Daoy (cell line): ENCODE data around the gene ATF6B. TPM values are rescaled to one million over a fixed set of nuclear protein-coding genes. Genes with fewer than 3 reads are reported as not detected.

Experiments used
- DNase-seq: peaks from one replicate; pipeline ENCODE4 v3.0.0-alpha.2; 2015; ENCODE audit warnings: low read depth
- total RNA-seq: library from RNA; depleted of rRNA; stranded (reverse); fragments of >200 nt; shearing (Covaris generic); gene quantifications from 2 replicates; pipeline ENCODE4 v1.2.3, GENCODE V29; 2014; rRNA removed

Gene ATF6B
- 16.6 and 17.7 TPM in 2 replicates for total RNA-seq

DNA sequence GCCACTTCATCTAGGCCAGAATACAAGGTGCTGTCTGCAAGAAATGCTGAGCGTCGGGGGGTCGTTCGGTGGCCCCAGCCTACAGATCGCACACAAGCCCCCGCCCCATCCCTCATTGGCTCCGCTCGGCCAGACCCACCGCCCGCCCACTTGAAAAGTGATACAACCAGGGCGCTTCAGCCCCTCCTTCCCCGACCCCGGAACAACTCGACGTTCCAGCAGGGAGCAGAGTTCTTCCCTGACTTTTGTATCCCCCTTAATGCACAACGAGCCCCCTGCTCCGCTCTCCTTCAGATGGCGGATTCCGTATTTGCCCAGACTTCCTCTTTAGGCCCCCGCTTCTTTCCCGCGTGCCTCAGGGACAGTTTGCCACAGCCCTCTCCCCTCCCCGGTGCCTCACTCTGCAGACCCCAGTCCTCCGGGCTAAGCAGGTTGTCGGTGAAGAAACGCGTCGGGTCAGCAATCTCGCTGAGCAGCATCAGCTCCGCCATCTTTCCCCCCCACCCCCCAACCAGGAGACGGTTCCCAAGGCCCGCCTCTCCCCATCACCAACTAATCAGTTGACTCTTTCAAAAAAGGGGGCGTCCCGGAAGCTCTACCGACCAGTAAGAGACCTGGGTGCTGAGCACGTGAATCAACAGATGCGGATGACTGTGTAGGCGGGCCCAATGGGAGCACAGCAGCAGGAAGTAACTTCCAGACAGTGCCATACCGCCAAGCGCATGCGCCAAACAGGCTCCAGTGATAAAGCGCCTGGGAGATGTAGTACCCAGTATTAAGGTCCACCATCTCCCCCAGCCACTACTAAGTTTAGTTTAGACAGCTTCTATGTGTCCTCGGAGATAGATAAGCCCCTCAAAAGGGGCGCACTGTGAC, at the start of gene ATF6B:
TSS of gene ATF6B (minus strand) at position 530 of the 876 bp plus-strand sequence. CDS start at position 491, 39 bp downstream.
- DNase-seq, result peak; percentile 100

GRCh38 chr6:32177183-32177787, 49.2 kb upstream of the ATF6B start:
- peak; percentile 63 for DNase-seq

DNA sequence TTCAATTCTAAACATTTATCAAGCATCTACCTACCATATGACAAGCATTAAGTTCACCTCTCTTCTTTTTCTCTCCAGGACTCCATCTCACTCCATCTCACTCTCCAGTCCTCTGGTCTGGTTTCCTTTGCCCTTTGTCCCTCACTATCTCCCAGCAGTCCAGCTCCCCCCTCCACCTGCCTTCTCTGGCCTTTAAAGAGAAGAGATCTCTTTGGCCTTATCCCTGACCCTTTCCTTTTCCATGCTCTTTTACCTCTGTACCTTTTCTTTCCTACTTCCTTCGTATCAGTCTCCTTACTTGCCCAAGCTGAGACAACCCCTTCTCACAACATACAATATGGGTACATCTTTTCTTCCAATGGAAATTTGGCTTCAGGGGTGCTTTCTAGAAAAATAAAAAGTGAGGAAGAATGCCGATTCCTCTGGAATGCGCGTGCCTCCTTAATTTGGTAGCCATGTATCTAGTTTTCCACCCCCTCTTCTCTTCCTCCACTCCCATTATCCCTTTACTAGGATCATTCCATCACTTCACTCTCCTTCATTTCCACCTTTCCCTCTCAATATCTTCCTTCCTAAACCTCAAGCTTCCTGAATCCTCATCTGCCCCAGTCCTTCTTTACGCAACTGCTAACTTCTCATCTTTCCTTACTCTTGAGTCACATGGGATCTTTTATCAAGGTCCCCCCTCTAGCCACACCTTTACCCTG, 48.6 kb upstream of the ATF6B start:
- peak; percentile 61 for DNase-seq

DNA sequence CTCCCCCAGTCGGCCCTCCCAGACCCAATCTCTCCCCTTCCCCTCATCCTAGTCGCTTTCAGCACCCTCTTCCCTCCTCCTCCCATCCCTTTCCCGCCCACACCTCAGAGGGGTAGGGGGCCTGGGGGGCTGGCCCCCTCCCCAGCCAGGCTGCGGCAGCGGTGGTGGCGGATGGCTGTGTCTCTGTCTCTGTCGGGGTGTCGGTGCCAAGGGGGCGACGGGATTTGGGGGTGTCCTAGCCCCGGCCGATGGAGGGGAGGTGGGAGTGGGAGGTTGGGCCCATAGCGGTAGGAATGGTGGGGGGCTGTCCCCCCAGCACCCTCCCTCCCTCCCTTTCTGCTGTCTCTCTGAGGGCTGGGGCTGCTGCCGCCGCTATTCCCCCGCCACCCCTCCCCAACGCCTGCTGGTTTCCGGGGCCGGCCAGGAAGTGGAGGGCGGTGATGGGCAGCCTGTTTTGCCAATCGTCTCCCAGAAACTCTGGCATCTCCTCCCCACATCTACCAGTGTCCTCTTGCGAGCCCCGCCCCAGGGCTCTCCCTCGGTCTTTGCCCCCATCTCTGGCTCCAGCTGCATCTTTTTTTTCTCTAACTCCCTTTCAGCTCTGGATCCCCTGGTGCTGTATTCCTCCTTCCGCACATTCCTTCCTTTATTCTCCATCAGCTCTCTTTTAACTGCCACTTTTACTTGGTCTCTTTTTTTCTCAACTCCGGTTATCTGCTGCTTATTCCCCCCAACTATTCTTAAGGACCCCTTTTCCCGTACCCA, 47.8 kb upstream of the ATF6B start, which contains the start of gene AGPAT1:
TSS of gene AGPAT1 (minus strand) at position 374 of the 765 bp plus-strand sequence. CDS start 4,588 bp downstream, outside the sequence.
- peak; percentile 98 for DNase-seq

DNA sequence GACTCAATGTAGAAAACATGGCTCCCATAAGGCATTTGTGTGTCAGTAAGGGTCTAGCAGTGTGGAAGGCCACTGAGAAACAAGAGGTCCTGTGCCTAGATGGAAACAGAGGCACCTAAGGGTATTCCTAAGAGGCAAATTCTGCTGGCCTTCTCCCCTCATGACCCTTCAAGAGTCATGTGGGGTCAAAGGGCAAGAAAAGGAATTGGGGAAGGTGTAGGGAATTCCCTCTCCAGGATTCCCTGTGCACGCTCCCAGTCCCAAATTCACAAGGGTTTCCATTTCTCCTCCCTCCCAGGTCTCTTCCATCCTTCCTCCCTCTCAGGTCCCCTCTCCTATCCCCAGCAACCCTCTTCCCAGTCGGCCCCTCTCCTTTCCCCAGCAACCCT, 47.3 kb upstream of the ATF6B start:
- DNase-seq, result no peak

DNA sequence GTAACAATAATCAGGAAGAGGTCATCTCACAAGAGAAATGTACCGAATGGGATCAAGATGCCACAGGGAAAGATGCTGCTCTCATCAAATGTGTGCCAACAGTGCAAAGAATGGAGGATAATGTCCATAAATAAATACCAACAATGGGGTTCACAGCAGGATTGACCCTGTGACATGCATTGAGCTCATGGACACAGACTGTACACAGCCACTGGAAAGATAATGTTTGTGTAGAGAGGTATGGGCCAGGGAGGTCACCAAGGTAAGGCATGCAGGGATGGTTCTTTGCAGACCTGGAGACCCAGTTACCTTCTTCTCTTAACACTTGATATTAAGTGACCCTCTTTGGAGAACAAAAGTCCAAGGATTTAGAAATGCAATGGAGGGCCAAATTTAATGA, 46.4 kb upstream of the ATF6B start:
- DNase-seq, result no peak

GRCh38 chr6:32173051-32173727, 45.1 kb upstream of the ATF6B start:
- no peak for DNase-seq

GRCh38 chr6:32171234-32171633, 43.2 kb upstream of the ATF6B start:
- DNase-seq, result no peak

DNA sequence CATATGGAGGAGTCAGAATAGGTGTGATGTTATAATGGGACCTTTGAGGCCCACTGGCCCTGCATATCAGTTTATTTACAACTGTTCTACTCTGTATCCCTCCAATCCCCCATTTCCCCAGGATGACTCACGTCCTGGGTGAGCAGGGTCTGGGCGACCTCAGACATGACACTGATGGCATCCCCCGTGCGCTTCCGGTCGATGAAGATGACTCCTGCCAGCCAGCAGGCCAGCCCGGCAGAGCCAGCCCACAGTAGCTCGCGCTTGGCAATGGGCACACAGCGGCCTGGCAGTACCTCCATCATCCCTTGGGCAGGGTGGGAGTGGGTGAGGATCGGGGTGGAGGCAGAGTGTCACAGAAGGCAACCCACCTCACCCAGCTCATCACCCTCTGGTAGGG, 42.2 kb upstream of the ATF6B start:
- DNase-seq, result no peak

DNA sequence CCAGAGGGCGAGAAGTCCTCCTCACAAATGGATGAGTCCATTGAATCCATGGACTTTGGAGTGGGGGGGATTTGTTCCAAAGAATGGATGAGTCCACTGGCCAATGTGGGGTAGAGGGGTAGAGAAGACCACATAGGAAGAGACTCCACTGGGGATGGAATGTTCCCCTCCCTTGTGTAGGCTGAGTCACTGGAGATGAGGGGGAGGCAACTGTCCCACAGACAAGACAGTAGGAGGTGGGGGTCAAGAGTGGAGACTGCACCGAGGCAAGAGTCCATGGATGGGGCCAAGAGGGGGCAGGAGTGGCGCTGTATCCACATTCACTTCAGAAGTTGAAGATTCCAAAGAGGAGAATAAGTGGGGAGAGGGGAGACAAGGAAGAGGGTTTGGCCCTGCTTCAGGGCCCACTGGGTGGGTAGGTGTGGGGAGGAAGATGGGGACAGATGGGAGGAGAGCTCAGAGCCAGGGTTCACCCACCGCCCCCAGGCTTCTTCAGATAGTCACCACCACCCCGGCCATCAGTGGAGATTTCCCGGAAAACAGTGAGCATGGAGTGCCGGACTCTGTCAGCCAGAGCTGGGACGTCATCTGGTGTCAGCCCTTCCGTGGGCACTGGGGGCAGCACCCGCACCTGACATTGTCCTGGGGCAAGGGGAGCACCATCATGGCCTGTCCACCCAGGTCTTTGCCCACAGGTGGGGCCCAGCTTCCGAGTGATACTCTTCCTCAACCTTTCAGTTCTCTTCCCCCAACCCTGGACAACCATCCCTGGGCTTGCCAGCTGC, 41.0 kb upstream of the ATF6B start:
- no peak for DNase-seq

- DNase-seq, result no peak
Observed at GRCh38 chr6:32168350-32168749, 40.3 kb upstream of the ATF6B start.

DNA sequence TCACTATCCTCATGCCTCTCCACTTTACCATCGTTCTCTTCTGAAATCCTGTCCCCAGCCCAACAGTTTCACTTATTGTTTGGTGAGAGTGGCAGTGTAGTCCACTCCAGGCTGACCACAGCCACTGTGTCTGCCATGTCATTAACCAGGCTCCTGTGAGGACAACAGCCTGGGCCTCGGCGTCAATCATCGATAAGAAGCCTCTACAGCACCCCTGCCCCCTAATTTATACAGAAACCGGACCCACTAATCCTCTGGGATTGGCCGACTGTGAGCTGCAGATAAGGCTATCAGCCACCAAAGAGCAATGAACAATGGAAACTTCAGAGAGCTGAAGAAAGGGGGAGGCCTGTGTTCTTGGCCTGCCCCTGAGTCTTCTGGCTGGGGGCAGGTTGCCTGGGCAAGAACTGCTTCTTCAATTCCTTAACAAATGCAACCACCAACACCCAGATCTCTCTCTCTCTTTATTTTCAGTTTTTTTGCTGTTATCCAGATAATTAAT, 39.8 kb upstream of the ATF6B start:
- DNase-seq, result no peak

DNA sequence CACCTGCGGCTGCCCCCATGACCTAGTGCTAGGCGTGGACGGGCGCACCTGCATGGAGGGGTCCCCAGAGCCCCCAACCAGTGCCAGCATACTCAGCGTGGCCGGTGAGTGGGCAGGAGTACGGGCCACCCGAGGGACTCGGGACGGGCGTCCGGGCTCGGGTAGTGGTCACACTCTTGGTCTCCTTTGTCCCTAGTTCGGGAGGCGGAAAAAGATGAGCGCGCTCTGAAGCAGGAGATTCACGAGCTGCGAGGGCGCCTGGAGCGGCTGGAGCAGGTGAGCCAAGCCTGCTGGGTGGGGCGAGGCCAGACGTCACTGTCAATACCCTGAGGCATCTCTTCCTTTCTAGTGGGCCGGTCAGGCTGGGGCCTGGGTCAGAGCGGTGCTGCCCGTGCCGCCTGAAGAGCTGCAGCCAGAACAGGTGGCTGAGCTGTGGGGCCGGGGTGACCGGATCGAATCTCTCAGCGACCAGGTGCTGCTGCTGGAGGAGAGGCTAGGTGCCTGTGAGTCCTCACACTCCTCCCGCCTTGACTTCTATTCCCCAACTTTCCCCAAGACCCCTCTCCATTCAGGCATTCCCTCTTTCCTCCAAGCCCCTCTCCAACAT, 39.2 kb upstream of the ATF6B start:
- DNase-seq, result no peak

- no peak for DNase-seq
Observed at GRCh38 chr6:32166411-32167061, 38.5 kb upstream of the ATF6B start.

GRCh38 chr6:32164295-32164694, 36.2 kb upstream of the ATF6B start, which contains the start of gene EGFL8:
Gene EGFL8, plus strand, starts transcription at chr6:32164595. Its CDS starts 1,571 bp downstream, at chr6:32166166.
- no peak for DNase-seq

DNA sequence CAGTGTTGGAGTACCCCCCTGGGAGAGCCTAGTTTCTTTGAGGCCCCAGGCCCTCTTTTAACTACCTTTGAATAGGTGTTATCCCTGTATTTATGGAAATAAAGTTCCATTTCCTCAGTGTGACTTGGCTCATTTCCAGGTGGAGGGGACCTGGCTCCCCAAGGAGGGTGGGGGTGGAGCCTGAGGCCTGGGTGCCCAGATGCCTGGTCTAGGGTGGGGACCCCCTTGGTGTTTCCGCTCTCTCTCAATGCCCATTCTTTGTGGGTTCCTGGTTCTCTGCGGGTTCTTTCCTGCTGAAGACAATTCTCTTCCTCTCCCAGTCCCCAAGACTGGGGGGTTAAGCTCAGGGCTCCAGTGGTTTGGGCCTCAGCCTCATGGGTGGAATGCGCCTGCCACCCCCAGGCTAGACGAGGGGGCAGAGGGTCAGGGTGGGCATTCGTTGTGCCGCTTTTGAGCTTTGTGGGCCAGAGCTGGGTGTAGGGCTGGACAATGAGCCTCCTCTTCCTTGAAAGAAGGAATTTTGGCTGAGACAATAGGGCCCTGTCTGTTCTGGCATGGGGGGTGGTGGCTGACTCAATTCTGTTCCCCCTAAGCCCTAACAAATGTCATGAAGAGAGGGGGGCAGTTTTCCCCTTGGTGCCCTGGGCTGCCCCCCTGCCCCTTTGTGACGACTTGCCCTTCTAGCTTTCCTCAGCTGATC, 35.7 kb upstream of the ATF6B start:
- no peak for DNase-seq

DNA sequence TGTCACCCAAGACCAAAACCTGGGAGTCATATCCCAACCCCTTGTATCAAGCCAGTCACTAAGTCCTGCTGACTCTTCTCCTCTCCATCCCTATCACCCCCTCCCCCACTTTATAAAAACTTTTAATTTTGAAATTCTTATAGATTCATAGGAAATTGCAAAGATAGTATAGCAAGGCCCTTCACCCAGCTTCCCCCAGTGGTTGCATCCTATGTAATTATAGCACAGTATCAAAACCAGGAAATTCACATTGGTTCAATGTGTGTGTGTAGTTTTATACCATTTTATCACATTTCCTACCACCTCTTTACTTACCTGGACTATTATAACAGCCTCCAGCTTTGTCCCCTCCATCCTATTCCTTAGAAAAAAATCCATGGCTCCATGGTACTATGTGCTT, 30.0 kb upstream of the ATF6B start:
- DNase-seq, result no peak

- DNase-seq, result no peak
Observed at GRCh38 chr6:32156891-32157290, 28.8 kb upstream of the ATF6B start.
